ENCODE data around the gene KCNAB2.

DNA sequence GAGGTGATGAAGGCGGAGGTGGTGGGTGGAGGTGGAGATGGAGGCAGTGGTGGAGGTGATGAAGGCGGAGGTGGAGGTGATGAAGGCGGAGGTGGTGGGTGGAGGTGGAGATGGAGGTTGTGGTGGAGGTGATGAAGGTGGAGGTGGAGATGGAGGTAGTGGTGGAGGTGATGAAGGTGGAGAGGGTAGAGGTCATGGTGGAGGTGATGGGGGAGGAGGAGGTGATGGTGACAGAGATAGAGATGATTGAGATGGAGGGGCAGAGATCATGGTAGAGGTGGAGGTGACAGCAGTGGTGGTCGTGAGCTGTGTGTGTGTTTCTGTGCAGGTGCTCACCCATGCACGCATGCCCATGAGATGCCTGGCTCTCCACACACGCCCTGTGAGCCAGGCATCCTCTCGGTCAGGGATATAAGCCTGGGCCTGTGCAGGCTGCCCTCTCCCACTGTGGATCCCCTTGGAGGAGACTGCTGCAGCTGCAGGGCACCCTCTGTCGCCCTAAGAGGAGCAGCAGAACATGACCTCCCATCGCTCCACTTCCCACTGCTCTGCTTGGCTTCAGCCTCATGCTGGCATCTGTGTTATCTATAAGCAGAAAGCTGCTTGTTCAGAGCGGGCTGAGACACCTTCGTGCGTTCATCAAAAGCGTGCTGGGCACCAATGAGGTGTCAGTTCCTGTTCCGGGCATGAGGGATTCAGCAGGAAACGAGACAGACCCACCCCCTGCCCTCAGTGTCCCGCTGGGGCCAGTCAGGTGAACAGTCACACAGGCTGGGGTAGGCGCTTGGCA lies 33.0 kb upstream of the KCNAB2 start:
- TF ChIP-seq, protein P1, sequence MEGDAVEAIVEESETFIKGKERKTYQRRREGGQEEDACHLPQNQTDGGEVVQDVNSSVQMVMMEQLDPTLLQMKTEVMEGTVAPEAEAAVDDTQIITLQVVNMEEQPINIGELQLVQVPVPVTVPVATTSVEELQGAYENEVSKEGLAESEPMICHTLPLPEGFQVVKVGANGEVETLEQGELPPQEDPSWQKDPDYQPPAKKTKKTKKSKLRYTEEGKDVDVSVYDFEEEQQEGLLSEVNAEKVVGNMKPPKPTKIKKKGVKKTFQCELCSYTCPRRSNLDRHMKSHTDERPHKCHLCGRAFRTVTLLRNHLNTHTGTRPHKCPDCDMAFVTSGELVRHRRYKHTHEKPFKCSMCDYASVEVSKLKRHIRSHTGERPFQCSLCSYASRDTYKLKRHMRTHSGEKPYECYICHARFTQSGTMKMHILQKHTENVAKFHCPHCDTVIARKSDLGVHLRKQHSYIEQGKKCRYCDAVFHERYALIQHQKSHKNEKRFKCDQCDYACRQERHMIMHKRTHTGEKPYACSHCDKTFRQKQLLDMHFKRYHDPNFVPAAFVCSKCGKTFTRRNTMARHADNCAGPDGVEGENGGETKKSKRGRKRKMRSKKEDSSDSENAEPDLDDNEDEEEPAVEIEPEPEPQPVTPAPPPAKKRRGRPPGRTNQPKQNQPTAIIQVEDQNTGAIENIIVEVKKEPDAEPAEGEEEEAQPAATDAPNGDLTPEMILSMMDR (IDR thresholded peaks at IDR 0.05; ENCODE audit: low read depth, low read length, poor library complexity, severe bottlenecking) = no peak
- TF ChIP-seq EZH2phosphoT487 (IDR thresholded peaks at IDR 0.05; ENCODE audit: borderline replicate concordance, low read length) = no peak
